BLaER1 (cell line): ENCODE data around the gene CFAP410.

Source experiments
- H3K27ac ChIP-seq: shearing (Covaris generic); formaldehyde crosslinking; 2 replicates; pipeline ENCODE4 v1.8.1; 2022
- H3K27me3 ChIP-seq: shearing (Covaris generic); formaldehyde crosslinking; 2 replicates; pipeline ENCODE4 v1.8.1; 2022
- H3K36me3 ChIP-seq: shearing (Covaris generic); formaldehyde crosslinking; 2 replicates; pipeline ENCODE4 v1.8.1; 2022
- H3K4me1 ChIP-seq: shearing (Covaris generic); formaldehyde crosslinking; 2 replicates; pipeline ENCODE4 v1.8.1; 2022
- H3K4me2 ChIP-seq: shearing (Covaris generic); formaldehyde crosslinking; 2 replicates; pipeline ENCODE4 v1.8.1; 2022
- H3K4me3 ChIP-seq: shearing (Covaris generic); formaldehyde crosslinking; 2 replicates; pipeline ENCODE4 v1.8.1; 2022
- H3K9ac ChIP-seq: shearing (Covaris generic); formaldehyde crosslinking; 2 replicates; pipeline ENCODE4 v1.8.1; 2022
- H3K9me3 ChIP-seq: shearing (Covaris generic); formaldehyde crosslinking; 2 replicates; pipeline ENCODE4 v1.8.1; 2022
- H4K20me1 ChIP-seq: shearing (Covaris generic); formaldehyde crosslinking; 2 replicates; pipeline ENCODE4 v1.8.1; 2022
- Cebpa-rat ChIP-seq: shearing (Covaris generic); IDR thresholded peaks from 2 replicates; pipeline ENCODE4 v1.8.1; 2022

Gene CFAP410

DNA sequence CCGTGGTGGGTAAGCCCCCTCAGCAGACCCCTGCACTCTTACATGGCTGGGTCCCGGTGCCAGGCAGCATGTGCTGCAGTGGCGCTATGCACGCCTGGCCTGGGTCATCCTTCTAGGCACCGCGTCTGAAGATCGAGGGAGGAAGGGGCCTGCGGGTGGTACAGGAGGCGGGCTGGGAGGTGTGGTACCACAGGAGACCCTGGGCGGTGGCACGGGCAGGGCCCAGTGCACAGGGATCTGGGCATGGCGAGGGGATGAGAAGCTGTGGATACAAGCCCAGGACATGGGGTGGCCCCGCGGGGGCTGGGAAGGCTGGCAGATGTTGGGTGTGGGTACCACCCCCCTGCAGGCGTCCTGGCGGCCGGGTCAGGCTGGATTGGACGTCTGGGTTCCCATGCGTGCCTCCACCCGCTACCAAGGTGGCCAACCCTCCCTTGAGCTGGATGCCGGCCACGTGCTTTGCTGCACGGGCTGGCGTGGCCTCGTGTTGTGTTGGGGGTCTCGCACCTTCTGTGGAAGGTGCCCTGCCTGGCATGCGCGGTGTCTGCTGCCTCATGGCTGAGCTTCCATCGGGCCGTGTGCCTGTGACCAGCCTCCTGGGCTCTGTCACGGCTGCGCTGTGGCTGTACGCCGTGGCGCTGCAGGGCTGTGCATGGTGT lies 19.7 kb downstream of the CFAP410 start:
- peaks cover 71% of the 10 kb centered on the region for H4K20me1 ChIP-seq
- no peaks in the 10 kb centered on the region for H3K27me3 ChIP-seq
- H3K4me3 ChIP-seq: no peak overlapping the region
- no peak for TF ChIP-seq Cebpa-rat
- H3K4me2 ChIP-seq: no peak overlapping the region
- H3K4me1 ChIP-seq: no peaks in the 10 kb centered on the region
- H3K36me3 ChIP-seq: peaks cover 97% of the 10 kb centered on the region
- no peak overlapping the region for H3K27ac ChIP-seq
- H3K9ac ChIP-seq: no peak overlapping the region
- no peaks in the 10 kb centered on the region for H3K9me3 ChIP-seq

DNA sequence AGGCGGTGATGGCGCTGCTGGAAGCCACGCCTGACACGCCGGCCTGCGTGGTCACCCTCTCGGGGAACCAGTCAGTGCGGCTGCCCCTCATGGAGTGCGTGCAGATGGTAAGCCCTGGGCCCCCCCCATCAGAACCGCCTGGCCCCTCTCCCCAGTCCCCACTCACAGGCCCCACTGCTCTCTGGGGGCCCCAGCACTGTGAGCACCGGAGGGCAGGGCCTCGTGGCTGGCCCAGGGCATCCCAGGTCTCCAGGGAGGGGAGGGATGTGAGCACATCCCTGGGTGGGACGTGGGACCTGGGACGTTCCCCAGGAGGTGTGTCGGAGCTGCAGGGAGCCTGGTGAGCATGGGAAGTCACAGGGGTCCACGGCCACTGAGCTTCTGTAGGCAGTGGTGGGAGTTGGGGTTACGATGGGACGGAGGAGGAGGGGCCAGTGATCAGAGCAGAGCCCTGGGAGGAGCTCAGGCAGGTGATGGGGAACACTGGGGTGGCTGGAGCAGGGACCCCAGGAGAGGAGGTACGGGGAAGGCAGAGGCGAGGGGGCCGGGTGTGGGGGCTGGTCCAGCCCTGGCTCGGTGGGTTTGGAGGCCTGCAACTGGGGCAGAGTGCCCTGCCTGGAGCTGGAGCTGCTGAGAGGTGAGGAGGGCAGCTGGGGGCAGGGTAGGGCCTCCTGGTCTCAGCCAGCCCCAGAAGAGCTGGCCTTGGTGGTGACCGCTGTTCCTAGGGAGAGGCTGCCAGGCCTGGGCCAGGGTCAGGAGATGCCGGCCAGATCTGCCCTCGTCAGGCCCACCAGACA lies 20.5 kb downstream of the CFAP410 start:
- H3K36me3 ChIP-seq: peaks cover 97% of the 10 kb centered on the region
- H3K9ac ChIP-seq: no peak overlapping the region
- H4K20me1 ChIP-seq: peaks cover 69% of the 10 kb centered on the region
- no peak overlapping the region for H3K4me3 ChIP-seq
- H3K9me3 ChIP-seq: no peaks in the 10 kb centered on the region
- no peak for TF ChIP-seq Cebpa-rat
- H3K4me1 ChIP-seq: no peaks in the 10 kb centered on the region
- H3K27me3 ChIP-seq: no peaks in the 10 kb centered on the region
- no peak overlapping the region for H3K4me2 ChIP-seq
- H3K27ac ChIP-seq: no peak overlapping the region

DNA sequence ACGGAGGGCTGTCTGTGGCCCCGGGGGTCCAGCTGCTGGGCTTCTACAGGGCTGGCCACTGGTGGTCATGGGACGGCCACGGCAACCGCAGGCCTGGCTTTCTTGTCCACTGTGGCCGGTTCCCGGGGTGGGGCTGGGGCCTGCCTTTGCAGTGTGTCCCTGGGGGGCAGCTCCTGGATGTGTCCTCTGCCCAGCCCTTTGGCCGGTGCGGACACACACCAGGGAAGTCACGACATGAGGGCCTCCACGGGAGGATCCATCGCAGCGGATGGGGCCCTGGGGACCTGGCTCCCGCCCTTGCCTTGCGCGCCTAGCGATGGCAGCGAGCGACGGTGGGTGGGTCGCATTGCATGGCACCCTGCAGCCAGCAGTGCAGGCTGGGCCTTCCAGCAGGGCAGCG lies 21.3 kb downstream of the CFAP410 start:
- no peaks in the 10 kb centered on the region for H3K9me3 ChIP-seq
- H3K27ac ChIP-seq: no peak overlapping the region
- H3K9ac ChIP-seq: no peak overlapping the region
- no peak overlapping the region for H3K4me2 ChIP-seq
- peaks cover 97% of the 10 kb centered on the region for H3K36me3 ChIP-seq
- peaks cover 71% of the 10 kb centered on the region for H4K20me1 ChIP-seq
- H3K4me1 ChIP-seq: no peaks in the 10 kb centered on the region
- no peak for TF ChIP-seq Cebpa-rat
- H3K27me3 ChIP-seq: no peaks in the 10 kb centered on the region
- no peak overlapping the region for H3K4me3 ChIP-seq

DNA sequence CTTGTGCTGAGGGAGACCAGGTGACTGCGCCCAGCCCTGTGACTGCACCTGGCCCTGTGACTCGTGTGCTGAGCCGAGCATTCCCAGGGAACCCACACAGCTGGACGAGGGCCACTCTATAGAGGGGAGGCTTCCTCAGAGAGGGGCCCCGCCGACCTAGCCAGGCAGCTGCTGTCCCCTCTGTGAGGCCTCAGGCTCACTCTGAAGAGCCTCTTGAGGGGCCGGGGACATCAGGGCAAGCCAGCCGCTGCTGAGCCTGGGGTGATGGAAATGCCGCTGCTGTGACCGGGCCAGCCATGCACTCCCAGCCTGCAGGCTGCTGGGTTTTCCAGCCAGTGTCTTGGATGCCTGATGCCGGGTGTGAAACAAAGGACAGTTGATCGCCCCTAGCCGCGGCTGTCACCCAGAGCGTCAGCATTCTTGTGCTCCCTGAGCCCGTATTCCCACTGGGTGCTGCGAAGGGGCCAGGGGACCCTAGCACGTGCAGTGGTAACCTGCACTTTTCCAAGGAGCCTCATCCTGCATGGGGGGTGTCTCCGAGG lies 21.9 kb downstream of the CFAP410 start:
- no peaks in the 10 kb centered on the region for H3K4me1 ChIP-seq
- no peak overlapping the region for H3K4me2 ChIP-seq
- H4K20me1 ChIP-seq: peaks cover 75% of the 10 kb centered on the region
- no peak for TF ChIP-seq Cebpa-rat
- H3K4me3 ChIP-seq: no peak overlapping the region
- H3K9ac ChIP-seq: no peak overlapping the region
- H3K27ac ChIP-seq: no peak overlapping the region
- H3K36me3 ChIP-seq: peaks cover 97% of the 10 kb centered on the region
- H3K9me3 ChIP-seq: no peaks in the 10 kb centered on the region
- no peaks in the 10 kb centered on the region for H3K27me3 ChIP-seq

DNA sequence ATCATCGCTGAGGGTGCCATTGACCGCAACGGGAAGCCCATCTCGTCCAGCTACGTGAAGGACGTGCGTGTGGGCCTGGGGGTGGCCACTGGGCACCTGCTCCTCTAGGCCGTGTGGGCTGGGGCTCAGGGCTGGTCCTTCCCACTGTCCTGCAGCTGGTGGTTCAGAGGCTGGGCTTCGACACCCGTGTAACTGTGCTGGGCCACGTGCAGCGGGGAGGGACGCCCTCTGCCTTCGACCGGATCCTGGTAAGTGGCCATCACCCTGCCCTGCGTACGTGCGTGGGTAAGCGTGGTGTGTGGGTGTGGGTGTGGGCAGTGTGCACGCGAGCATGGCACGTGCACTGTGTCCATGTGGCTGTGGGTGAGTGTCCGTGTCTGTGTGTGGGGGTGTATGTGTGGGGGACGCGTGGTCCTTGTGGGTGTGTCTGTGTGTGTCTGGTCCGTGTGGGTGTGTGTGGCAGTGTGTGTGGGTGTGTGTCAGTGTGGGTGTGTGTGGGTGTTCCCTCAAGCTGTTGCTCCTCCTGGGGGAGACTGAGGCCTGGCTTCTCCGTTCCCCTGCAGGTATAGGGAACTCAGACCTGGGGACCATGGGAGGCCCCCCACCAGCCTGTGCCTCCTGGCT lies 22.8 kb downstream of the CFAP410 start:
- no peak overlapping the region for H3K4me2 ChIP-seq
- no peaks in the 10 kb centered on the region for H3K9me3 ChIP-seq
- H3K4me1 ChIP-seq: no peaks in the 10 kb centered on the region
- peaks cover 75% of the 10 kb centered on the region for H4K20me1 ChIP-seq
- no peaks in the 10 kb centered on the region for H3K27me3 ChIP-seq
- no peak overlapping the region for H3K27ac ChIP-seq
- H3K9ac ChIP-seq: no peak overlapping the region
- no peak overlapping the region for H3K4me3 ChIP-seq
- peaks cover 97% of the 10 kb centered on the region for H3K36me3 ChIP-seq
- no peak for TF ChIP-seq Cebpa-rat

DNA sequence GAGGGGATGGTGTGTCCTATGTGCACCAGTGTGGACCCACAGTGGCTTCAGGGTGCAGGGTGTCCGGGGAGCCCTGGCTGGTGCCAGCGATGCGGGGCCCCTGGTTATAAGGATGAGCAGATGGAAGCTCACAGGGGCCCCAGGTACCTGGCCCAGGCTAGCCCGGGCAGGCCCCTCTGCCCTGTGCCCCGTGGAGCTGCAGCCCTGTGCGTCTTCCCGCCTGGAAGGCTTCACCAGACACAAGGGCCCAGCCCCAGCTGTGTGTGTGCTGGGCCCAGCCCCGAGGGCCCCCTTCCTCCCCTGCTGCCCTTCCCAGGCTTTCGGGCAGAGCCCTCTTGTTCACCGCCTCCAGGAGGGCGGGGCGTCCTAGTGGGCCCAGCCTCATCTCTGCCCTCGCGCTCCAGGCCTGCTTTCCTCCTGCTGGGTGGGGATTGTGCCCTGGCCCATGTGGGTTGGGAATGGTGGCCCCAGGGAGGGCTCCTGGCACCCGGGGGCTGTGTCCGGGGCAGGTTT lies 23.4 kb downstream of the CFAP410 start:
- H3K9ac ChIP-seq: no peak overlapping the region
- peaks cover 81% of the 10 kb centered on the region for H4K20me1 ChIP-seq
- H3K27me3 ChIP-seq: no peaks in the 10 kb centered on the region
- no peak overlapping the region for H3K4me3 ChIP-seq
- H3K36me3 ChIP-seq: peaks cover 100% of the 10 kb centered on the region
- no peak overlapping the region for H3K27ac ChIP-seq
- peaks cover under 1% of the 10 kb centered on the region; the same call in 1 of the 2 replicates for H3K4me1 ChIP-seq
- TF ChIP-seq Cebpa-rat: no peak
- no peaks in the 10 kb centered on the region for H3K9me3 ChIP-seq
- H3K4me2 ChIP-seq: no peak overlapping the region

DNA sequence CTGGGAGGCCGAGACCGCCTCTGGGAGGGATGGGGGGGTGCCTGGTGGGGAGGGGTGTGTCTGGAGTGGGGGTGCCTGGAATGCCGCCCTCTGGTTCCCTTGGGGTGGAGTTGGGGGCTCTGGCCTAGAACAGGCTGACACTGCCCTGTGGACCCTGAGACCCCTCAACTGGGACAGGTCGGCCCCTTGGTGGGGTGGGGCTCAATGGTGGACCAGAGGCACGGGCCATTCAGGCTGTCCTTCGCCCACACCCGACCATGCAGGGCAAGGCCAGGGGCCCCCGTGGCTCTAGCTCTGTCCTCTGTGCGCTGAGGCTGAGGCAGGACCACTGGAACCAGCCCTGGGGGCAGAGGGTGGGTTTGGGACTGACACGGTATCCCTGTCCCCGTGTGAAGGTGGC lies 24.6 kb downstream of the CFAP410 start:
- Histone ChIP-seq H3K4me1 (peaks cover 12% of the 10 kb centered on the region), H3K9ac (no peak overlapping the region), H3K27ac (no peak overlapping the region), H3K27me3 (no peaks in the 10 kb centered on the region), H3K4me2 (no peak overlapping the region), H3K4me3 (no peak overlapping the region), H4K20me1 (peaks cover 86% of the 10 kb centered on the region), H3K36me3 (peaks cover 100% of the 10 kb centered on the region), H3K9me3 (no peaks in the 10 kb centered on the region)
- TF ChIP-seq Cebpa-rat: no peak

DNA sequence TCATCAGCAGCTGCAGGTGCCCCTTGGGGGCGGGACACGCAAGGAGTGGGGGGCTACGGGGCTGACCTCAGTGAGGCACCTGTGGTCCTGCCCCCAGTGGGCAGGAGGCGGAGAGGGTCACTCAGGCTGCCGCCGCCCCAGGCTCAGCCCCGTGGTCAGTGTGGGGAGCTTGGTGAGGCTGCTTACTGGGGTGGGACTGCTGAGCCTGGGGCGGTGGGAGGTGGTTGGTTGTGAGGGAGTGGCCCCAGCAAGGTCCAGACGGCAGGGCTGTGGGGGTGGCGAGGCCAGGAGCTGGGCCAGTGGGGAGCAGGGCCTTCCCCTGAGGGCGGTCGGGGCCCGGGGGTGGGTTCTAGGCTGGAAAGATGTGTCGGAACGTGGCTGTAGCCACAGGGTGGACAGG lies 25.1 kb downstream of the CFAP410 start:
- H3K4me1 ChIP-seq: peaks cover 16% of the 10 kb centered on the region
- H3K4me2 ChIP-seq: no peak overlapping the region
- TF ChIP-seq Cebpa-rat: no peak
- H3K27me3 ChIP-seq: no peaks in the 10 kb centered on the region
- no peak overlapping the region for H3K4me3 ChIP-seq
- H4K20me1 ChIP-seq: peaks cover 86% of the 10 kb centered on the region
- H3K27ac ChIP-seq: no peak overlapping the region
- H3K9ac ChIP-seq: no peak overlapping the region
- peaks cover 99% of the 10 kb centered on the region for H3K36me3 ChIP-seq
- H3K9me3 ChIP-seq: no peaks in the 10 kb centered on the region

DNA sequence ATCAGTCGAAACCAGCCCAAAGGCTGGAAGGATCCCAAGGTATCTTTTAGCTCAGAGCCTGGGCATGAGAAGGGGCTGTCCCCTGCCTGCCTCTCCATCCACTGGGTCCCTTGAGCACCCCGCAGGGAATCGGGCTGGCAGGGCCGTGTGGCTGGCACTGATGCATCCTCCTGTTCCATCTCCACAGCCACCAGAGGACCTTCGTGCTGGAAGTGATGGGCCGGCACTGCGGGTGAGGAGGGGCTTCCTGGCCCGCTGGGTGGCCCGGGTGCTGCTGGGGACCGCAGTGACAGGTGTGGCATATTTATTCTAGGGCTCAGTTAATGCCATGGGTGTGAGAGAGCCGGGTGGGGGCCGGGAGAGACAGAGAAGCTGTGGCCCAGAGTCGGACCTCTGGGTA lies 25.7 kb downstream of the CFAP410 start:
- H3K4me2 ChIP-seq: no peak overlapping the region
- no peak for TF ChIP-seq Cebpa-rat

More for the DNA sequence above, 25.7 kb downstream of the CFAP410 start:
- H3K4me1 ChIP-seq: peaks cover 23% of the 10 kb centered on the region
- H3K4me3 ChIP-seq: no peak overlapping the region
- H3K36me3 ChIP-seq: peaks cover 98% of the 10 kb centered on the region
- no peaks in the 10 kb centered on the region for H3K9me3 ChIP-seq
- no peak overlapping the region for H3K9ac ChIP-seq
- no peaks in the 10 kb centered on the region for H3K27me3 ChIP-seq
- H4K20me1 ChIP-seq: peaks cover 89% of the 10 kb centered on the region
- no peak overlapping the region for H3K27ac ChIP-seq
